SK-N-SH treated with all-trans-retinoic acid at 6 μM for 48 hours (cell line): ENCODE results near the gene CLEC11A.

ENCODE experiments used
- ARNTL ChIP-seq: fragments of 450-650 bp; formaldehyde crosslinking; IDR thresholded peaks from 2 replicates; pipeline ENCODE4 v1.5.0; 2020; ENCODE audit warnings: low read depth, mild to moderate bottlenecking, moderate library complexity, borderline replicate concordance
- ISL1 ChIP-seq: fragments of 250-450 bp; sonication (Bioruptor Pico); IDR thresholded peaks from 2 replicates; pipeline ENCODE4 v2.1.2; 2022; ENCODE audit warnings: mild to moderate bottlenecking, moderate library complexity
- PPARA ChIP-seq: fragments of 250-450 bp; sonication (Bioruptor Pico); IDR thresholded peaks from 2 replicates; pipeline ENCODE4 v1.5.0; 2020; ENCODE audit warnings: mild to moderate bottlenecking, borderline replicate concordance
- RARB ChIP-seq: fragments of 250-450 bp; sonication (Bioruptor Pico); IDR thresholded peaks from 2 replicates; pipeline ENCODE4 v1.8.0; 2021; ENCODE audit warnings: mild to moderate bottlenecking, moderate library complexity
- TCF4 ChIP-seq: fragments of 250-450 bp; sonication (Bioruptor Pico); IDR thresholded peaks from 2 replicates; pipeline ENCODE4 v1.8.0; 2021; ENCODE audit warnings: mild to moderate bottlenecking, moderate library complexity, borderline replicate concordance
- TF ChIP-seq, protein P1 (sequence below): fragments of 250-450 bp; sonication (Bioruptor Pico); IDR thresholded peaks from 2 replicates; pipeline ENCODE4 v1.5.1; 2020; ENCODE audit warnings: low read depth, mild to moderate bottlenecking, moderate library complexity
- TF ChIP-seq, protein P2 (sequence below): fragments of 250-450 bp; sonication (Bioruptor Pico); IDR thresholded peaks from 2 replicates; pipeline ENCODE4 v1.8.0; 2020; ENCODE audit warnings: mild to moderate bottlenecking, moderate library complexity, borderline replicate concordance
- TF ChIP-seq, protein P3 (sequence below): fragments of 250-450 bp; sonication (Bioruptor Pico); IDR thresholded peaks from 2 replicates; pipeline ENCODE4 v1.5.0; 2020; ENCODE audit warnings: mild to moderate bottlenecking, moderate library complexity

DNA sequence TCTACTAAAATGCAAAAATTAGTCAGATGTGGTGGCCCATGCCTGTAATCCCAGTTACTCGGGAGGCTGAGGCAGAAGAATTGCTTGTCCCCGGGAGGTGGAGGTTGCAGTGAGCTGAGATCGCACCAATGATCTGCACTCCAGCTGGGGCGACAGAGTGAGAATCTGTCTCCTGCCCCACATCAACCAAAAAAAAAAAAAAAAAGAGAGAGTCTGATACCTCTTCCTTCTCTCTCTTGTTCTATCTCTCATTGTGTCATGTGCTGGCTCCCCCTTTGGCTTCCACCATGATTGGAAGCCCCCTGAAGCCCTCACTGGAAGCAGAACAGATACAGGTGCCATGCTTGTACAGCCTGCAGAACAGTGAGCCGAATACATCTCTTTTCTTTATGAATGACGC is 20.4 kb downstream of the CLEC11A start:
- TF ChIP-seq ARNTL (CRISPR knock-in tag) (no peak), PPARA (CRISPR knock-in tag) (no peak), ISL1 (CRISPR knock-in tag) (no peak), RARB (CRISPR knock-in tag) (no peak), TCF4 (CRISPR knock-in tag) (no peak)
- TF ChIP-seq, protein P1, sequence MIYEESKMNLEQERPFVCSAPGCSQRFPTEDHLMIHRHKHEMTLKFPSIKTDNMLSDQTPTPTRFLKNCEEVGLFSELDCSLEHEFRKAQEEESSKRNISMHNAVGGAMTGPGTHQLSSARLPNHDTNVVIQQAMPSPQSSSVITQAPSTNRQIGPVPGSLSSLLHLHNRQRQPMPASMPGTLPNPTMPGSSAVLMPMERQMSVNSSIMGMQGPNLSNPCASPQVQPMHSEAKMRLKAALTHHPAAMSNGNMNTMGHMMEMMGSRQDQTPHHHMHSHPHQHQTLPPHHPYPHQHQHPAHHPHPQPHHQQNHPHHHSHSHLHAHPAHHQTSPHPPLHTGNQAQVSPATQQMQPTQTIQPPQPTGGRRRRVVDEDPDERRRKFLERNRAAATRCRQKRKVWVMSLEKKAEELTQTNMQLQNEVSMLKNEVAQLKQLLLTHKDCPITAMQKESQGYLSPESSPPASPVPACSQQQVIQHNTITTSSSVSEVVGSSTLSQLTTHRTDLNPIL (CRISPR knock-in tag) = no peak
- TF ChIP-seq, protein P2, sequence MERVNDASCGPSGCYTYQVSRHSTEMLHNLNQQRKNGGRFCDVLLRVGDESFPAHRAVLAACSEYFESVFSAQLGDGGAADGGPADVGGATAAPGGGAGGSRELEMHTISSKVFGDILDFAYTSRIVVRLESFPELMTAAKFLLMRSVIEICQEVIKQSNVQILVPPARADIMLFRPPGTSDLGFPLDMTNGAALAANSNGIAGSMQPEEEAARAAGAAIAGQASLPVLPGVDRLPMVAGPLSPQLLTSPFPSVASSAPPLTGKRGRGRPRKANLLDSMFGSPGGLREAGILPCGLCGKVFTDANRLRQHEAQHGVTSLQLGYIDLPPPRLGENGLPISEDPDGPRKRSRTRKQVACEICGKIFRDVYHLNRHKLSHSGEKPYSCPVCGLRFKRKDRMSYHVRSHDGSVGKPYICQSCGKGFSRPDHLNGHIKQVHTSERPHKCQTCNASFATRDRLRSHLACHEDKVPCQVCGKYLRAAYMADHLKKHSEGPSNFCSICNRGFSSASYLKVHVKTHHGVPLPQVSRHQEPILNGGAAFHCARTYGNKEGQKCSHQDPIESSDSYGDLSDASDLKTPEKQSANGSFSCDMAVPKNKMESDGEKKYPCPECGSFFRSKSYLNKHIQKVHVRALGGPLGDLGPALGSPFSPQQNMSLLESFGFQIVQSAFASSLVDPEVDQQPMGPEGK (CRISPR knock-in tag) = no peak
- TF ChIP-seq, protein P3, sequence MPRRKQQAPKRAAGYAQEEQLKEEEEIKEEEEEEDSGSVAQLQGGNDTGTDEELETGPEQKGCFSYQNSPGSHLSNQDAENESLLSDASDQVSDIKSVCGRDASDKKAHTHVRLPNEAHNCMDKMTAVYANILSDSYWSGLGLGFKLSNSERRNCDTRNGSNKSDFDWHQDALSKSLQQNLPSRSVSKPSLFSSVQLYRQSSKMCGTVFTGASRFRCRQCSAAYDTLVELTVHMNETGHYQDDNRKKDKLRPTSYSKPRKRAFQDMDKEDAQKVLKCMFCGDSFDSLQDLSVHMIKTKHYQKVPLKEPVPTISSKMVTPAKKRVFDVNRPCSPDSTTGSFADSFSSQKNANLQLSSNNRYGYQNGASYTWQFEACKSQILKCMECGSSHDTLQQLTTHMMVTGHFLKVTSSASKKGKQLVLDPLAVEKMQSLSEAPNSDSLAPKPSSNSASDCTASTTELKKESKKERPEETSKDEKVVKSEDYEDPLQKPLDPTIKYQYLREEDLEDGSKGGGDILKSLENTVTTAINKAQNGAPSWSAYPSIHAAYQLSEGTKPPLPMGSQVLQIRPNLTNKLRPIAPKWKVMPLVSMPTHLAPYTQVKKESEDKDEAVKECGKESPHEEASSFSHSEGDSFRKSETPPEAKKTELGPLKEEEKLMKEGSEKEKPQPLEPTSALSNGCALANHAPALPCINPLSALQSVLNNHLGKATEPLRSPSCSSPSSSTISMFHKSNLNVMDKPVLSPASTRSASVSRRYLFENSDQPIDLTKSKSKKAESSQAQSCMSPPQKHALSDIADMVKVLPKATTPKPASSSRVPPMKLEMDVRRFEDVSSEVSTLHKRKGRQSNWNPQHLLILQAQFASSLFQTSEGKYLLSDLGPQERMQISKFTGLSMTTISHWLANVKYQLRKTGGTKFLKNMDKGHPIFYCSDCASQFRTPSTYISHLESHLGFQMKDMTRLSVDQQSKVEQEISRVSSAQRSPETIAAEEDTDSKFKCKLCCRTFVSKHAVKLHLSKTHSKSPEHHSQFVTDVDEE (CRISPR knock-in tag) = no peak
